ENCODE measurements around the gene SLC16A12.
"Not testable (repeated sequence)": the region's sequence is repeated elsewhere in the genome, so short reads cannot be mapped to it uniquely, and the experiment has no call there.

- TF ChIP-seq CTCF (conservative IDR thresholded peaks at IDR 0.05 in 1 of 2, IDR thresholded peaks at IDR 0.05 in 1 of 2; ENCODE audit: low read depth in 1 of 2, low read length in 2 of 2); EZH2 (IDR thresholded peaks at IDR 0.05; ENCODE audit: low read length, missing control alignments): not testable (repeated sequence)
Observed at GRCh38 chr10:89406178-89406577, 129.2 kb downstream of the SLC16A12 start.
